Kidney epithelial cell (primary cell): ENCODE results near the gene KRTAP10-2. TPM values are rescaled to one million over a fixed set of nuclear protein-coding genes. Genes with fewer than 3 reads are reported as not detected.
A peak's percentile ranks its signal among the peaks of the same experiment; 100 is the strongest.

Source experiments
- DNase-seq: peaks from one replicate; pipeline ENCODE4 v3.0.0-alpha.2; 2010; ENCODE audit warnings: low read depth
- H3K27me3 ChIP-seq: 2 replicates; pipeline ENCODE4 v1.6.0; 2011; ENCODE audit warnings: low read length; ENCODE audit not compliant: control insufficient read depth, insufficient read depth
- H3K36me3 ChIP-seq: 2 replicates; pipeline ENCODE4 v1.5.1; 2011; ENCODE audit warnings: low read length; ENCODE audit not compliant: control insufficient read depth, insufficient read depth
- H3K4me3 ChIP-seq: 2 replicates; pipeline ENCODE4 v1.5.1; 2011; ENCODE audit warnings: low read depth, mild to moderate bottlenecking, control low read depth, low read length
- total RNA-seq: library from RNA; depleted of rRNA; stranded (reverse); fragments of >200 nt; gene quantifications from 2 replicates; pipeline ENCODE4 v1.2.3, GENCODE V29; 2015
- TF ChIP-seq, protein P1 (sequence below): IDR thresholded peaks from 2 replicates; pipeline ENCODE4 v1.5.1; 2011; ENCODE audit warnings: mild to moderate bottlenecking, moderate library complexity, low read length, control low read depth, inconsistent platforms; ENCODE audit not compliant: insufficient read depth, poor library complexity, severe bottlenecking

The KRTAP10-2 gene
- total RNA-seq, 1 donor from 2014 or later = not detected

- Histone ChIP-seq H3K4me3 (no peak overlapping the region), H3K36me3 (no peaks in the 10 kb centered on the region), H3K27me3 (peaks cover 35% of the 10 kb centered on the region)
- DNase-seq = no peak
- TF ChIP-seq, protein P1, sequence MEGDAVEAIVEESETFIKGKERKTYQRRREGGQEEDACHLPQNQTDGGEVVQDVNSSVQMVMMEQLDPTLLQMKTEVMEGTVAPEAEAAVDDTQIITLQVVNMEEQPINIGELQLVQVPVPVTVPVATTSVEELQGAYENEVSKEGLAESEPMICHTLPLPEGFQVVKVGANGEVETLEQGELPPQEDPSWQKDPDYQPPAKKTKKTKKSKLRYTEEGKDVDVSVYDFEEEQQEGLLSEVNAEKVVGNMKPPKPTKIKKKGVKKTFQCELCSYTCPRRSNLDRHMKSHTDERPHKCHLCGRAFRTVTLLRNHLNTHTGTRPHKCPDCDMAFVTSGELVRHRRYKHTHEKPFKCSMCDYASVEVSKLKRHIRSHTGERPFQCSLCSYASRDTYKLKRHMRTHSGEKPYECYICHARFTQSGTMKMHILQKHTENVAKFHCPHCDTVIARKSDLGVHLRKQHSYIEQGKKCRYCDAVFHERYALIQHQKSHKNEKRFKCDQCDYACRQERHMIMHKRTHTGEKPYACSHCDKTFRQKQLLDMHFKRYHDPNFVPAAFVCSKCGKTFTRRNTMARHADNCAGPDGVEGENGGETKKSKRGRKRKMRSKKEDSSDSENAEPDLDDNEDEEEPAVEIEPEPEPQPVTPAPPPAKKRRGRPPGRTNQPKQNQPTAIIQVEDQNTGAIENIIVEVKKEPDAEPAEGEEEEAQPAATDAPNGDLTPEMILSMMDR = peak; percentile 21
Measured at GRCh38 chr21:44509539-44509938, 41.8 kb downstream of the KRTAP10-2 start.

GRCh38 chr21:44508711-44509445 is 42.4 kb downstream of the KRTAP10-2 start:
- Histone ChIP-seq H3K4me3 (no peak overlapping the region), H3K36me3 (no peaks in the 10 kb centered on the region), H3K27me3 (peaks cover 35% of the 10 kb centered on the region)
- no peak for DNase-seq
- TF ChIP-seq, protein P1 = no peak

DNA sequence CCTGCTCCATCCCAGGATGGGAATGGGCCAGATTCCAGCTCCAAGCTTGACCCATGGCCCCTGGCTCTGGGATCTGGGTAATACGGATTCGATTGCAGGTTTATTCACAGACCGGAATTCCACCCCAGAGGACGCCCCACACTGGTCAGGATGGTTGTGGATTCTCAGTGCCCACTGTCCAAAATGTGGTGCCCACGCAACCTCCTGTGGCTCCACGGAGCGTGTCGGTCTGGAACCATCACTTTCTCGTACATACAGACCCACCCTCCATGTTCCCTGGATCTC is 42.9 kb downstream of the KRTAP10-2 start:
- Histone ChIP-seq H3K4me3 (no peak overlapping the region), H3K36me3 (no peaks in the 10 kb centered on the region), H3K27me3 (peaks cover 35% of the 10 kb centered on the region)
- TF ChIP-seq, protein P1 = no peak
- no peak for DNase-seq

DNA sequence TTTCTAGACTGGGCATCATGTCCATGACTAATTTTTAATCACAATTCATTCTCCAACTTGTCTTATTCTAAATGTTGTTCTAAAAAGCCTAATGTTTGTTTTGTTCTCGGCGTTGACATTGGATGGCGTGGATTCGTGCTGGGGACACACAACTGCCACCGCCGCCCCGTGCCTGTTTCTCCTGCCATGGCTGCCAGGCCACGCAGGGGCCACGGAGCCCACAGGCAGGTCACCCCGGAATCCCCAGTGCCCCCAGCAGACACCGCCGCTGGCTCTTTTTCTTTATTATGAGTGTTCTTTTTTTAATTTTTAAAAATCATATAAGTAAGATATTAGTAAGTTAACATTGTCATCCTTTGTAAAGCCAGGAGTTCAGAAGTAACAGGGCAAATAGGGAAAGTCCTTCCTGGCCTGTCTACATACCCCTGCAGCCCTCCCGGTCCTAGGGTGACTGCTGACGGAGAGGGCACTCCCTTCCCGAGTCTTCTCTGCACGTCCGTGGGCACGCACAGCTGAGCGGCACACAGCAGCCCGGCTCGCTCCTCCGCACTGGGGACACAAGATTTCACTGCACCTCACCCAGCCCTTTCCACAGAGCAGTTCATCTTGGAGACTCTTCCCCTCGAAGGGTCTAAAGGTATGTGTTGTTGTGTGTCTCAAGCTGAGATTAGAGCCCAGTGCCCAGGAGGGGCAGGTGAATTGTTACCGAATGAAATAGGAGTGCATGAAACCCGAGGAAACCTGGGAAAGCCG is 43.5 kb downstream of the KRTAP10-2 start:
- no peak overlapping the region for H3K4me3 ChIP-seq
- TF ChIP-seq, protein P1 = no peak
- peaks cover 35% of the 10 kb centered on the region for H3K27me3 ChIP-seq
- no peaks in the 10 kb centered on the region for H3K36me3 ChIP-seq
- no peak for DNase-seq

GRCh38 chr21:44506279-44507255 is 44.7 kb downstream of the KRTAP10-2 start:
- Histone ChIP-seq H3K4me3 (no peak overlapping the region), H3K36me3 (no peaks in the 10 kb centered on the region), H3K27me3 (peaks cover 33% of the 10 kb centered on the region)
- no peak for DNase-seq
- TF ChIP-seq, protein P1 = no peak
